Upper lobe of left lung (tissue), 6 donors: ENCODE results near the gene PLCXD1. TPM values are rescaled to one million over a fixed set of nuclear protein-coding genes. Genes with fewer than 3 reads are reported as not detected.
"Not testable (repeated sequence)": the region's sequence is repeated elsewhere in the genome, so short reads cannot be mapped to it uniquely, and the experiment has no call there.

Source experiments
- ATAC-seq, 2 donors: fragments of 200-7000 bp; cut with Tn5 transposase; one replicate each; pipeline ENCODE4 v1.9.1; 2022; ENCODE audit warnings: mild to moderate bottlenecking in 2 of 2, moderate library complexity in 2 of 2; ENCODE audit not compliant: low FRiP score in 2 of 2
- DNase-seq, 2 donors: peaks; one replicate each; pipeline ENCODE4 v3.0.0-alpha.2; 2019 to 2020
- H3K27ac ChIP-seq, 4 donors: fragments of 200-600 bp; sonication (generic); one replicate each; pipeline ENCODE4 v1.5.1; 2016 to 2019
- H3K27me3 ChIP-seq, 4 donors: fragments of 200-600 bp; sonication (generic); one replicate each; pipeline ENCODE4 v1.5.1; 2017 to 2019
- H3K36me3 ChIP-seq, 4 donors: fragments of 200-600 bp; sonication (generic); one replicate each; pipeline ENCODE4 v1.5.1; 2016 to 2019
- H3K4me1 ChIP-seq, 4 donors: fragments of 200-600 bp; sonication (generic); one replicate each; pipeline ENCODE4 v1.5.1; 2018 to 2019
- H3K4me3 ChIP-seq, 4 donors: fragments of 200-600 bp; sonication (generic); one replicate each; pipeline ENCODE4 v1.5.1; 2017 to 2019; ENCODE audit warnings: mild to moderate bottlenecking in 2 of 4, moderate library complexity in 1 of 4
- H3K9me3 ChIP-seq, 4 donors: fragments of 200-600 bp; sonication (generic); one replicate each; pipeline ENCODE4 v1.5.1; 2018 to 2019
- CTCF ChIP-seq, 6 experiments: fragments of 450-650 bp in 4 of 6; fragments of 200-600 bp in 2 of 6; sonication (generic) in 2 of 6; IDR thresholded peaks; one replicate each; pipeline ENCODE4 v1.5.1; 2016 to 2019; ENCODE audit warnings: antibody characterized with exemption in 6 of 6
- EP300 ChIP-seq, 4 donors: sonication (generic); formaldehyde crosslinking; IDR thresholded peaks; one replicate each; pipeline ENCODE4 v1.5.1; 2017; ENCODE audit warnings: antibody characterized with exemption in 4 of 4, control low read depth in 2 of 4
- POLR2A ChIP-seq, 4 donors: fragments of 450-650 bp; IDR thresholded peaks; one replicate each; pipeline ENCODE4 v1.5.1; 2016 to 2017; ENCODE audit warnings: antibody characterized with exemption in 4 of 4, mild to moderate bottlenecking in 2 of 4
- POLR2AphosphoS5 ChIP-seq, 2 donors: sonication (generic); formaldehyde crosslinking; IDR thresholded peaks; one replicate each; pipeline ENCODE4 v1.5.1; 2017; ENCODE audit warnings: antibody characterized with exemption in 2 of 2
- WGBS, 2 donors: methylation state at CpG; one replicate each; pipeline ENCODE4 v1.1.5; 2017 to 2018; 5-methylcytosine and 5-hydroxymethylcytosine counted together
- total RNA-seq, 6 donors: library from RNA; depleted of rRNA in 4 of 6; stranded (reverse); fragments of >200 nt in 4 of 6; gene quantifications; one replicate each; pipeline versions ENCODE4 v1.1.0 to v1.2.1, GENCODE V29; 2016 to 2021
- donor health status: DM: no; HTN: no; CAD: no; lungs with moderate emphysema.
- donor health status: DM: no; HTN: yes; CAD: no; lungs with severe emphysema.

Gene PLCXD1
- total RNA-seq, result 10 to 100 TPM in 5 of 6 donors, 1 to 10 TPM in 1; 7.8 to 75.4 (median 19.2) TPM

DNA sequence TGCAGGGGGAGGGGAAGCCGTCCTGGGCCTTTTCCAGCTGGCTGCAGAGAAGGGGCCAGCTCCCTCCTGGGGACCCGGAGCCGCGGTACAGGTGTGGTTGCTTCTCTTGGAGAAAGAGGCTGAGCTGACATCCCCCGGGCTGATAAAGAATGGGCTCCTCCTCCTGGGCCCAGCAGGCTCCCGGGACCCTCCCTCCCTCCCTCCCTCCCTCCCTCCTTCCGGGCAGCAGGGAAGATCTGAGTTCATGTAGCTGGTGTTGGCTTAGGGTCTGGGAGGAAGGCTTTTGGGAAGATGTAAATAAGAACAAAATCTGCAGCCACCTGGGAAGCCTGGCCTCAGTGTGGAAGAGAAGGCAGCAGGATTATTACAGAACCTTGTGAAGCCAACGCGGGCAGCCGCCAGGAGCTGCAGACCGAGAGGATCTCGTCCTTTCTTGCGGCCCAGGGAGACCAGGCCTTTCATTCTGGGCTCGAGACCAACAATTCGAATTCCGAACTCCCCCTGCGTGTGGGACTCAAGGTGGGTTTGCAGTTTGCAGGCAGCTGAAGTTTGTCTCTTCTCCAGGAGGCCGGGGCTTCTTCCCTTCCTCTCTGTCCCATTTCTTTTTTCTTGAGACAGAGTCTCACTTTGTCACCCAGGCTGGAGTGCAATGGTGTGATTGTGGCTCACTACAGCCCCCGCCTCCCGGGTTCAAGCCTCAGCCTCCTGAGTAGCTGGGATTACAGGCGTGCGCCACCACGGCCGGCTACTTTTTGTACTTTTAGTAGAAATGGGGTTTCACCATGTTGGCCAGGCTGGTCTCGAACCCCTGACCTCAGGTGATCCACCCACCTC, at the start of gene PLCXD1:
PLCXD1 (plus strand) TSS at position 216 of the 834 bp plus-strand sequence. CDS start 2,807 bp downstream, outside the sequence.
- WGBS, 2 donors, result 51 to 56% methylated on average over 20 to 25 of the region's 25 CpGs
- peaks cover 9 to 20% (median 17%) of the 10 kb centered on the region in 4 donors for H3K4me1 ChIP-seq
- TF ChIP-seq POLR2AphosphoS5 (IDR thresholded peaks at IDR 0.05), result no peak
- no peak for TF ChIP-seq CTCF (IDR thresholded peaks at IDR 0.05)
- TF ChIP-seq POLR2A (IDR thresholded peaks at IDR 0.05), result no peak
- TF ChIP-seq EP300 (IDR thresholded peaks at IDR 0.05), result no peak
- DNase-seq (no peak), ATAC-seq (no peak)
- H3K27ac ChIP-seq, result no peak within 1 kb of the TSS
- H3K27me3 ChIP-seq, result no peaks in the 10 kb centered on the region
- H3K36me3 ChIP-seq, result peaks cover 0 to 4% (median 0%) of the 10 kb centered on the region in 4 donors
- no peaks in the 10 kb centered on the region for H3K9me3 ChIP-seq
- H3K4me3 ChIP-seq, result peak within 1 kb of the TSS in 3 of 4 donors; percentile 12 to 31 (median 27)

DNA sequence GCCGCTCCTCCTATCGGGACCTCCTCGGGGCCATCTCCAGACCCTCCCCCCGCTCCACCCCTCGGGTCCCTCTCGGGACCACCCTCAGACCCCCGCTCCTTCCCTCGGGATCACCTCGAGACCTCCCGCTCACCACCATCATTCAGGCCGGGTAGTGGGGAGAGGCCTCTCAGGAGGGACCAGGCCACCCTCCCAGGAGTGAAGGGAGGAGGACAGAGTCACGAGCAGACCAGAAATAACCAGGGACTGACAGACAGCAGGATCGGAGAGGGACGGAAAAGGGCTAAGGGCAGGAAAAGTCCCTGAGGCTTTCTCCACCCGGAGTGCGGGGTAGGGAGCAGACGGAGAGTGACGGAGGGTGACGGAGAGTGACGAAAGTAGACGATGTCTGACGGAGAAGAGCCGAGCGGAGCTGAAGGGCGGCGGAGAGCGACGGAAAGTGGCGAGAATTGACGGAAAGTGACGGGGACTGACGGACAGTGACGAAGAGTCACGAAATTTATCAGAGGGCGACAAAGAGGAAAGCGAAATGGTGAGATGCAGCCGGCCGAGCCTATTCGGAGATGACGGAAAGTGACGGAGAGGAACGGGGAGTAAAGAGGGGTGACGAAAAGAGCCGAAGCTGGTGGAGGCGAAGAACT, 49.4 kb upstream of the PLCXD1 start:
- H3K36me3 ChIP-seq, H3K4me1 ChIP-seq, H3K27ac ChIP-seq, H3K27me3 ChIP-seq, H3K9me3 ChIP-seq, DNase-seq, H3K4me3 ChIP-seq: not testable (repeated sequence)
- ATAC-seq, result peak; percentile 90 to 97
- no CpG with 5 or more reads among the region's 45 CpGs for WGBS, 2 donors

- H3K4me1 ChIP-seq, H3K36me3 ChIP-seq, H3K27me3 ChIP-seq, H3K27ac ChIP-seq, H3K4me3 ChIP-seq, DNase-seq, H3K9me3 ChIP-seq: not testable (repeated sequence)
- ATAC-seq, result peak in 1 of 2 donors; percentile 67
- WGBS, 2 donors, result no CpG with 5 or more reads among the region's 42 CpGs
These were observed 48.9 kb upstream of the PLCXD1 start for GRCh38 chrX:232278-232655.

GRCh38 chrX:236201-236600, 45.0 kb upstream of the PLCXD1 start:
- no CpG with 5 or more reads among the region's 6 CpGs for WGBS, 2 donors
- ATAC-seq, H3K9me3 ChIP-seq, H3K27ac ChIP-seq, DNase-seq, H3K27me3 ChIP-seq, H3K36me3 ChIP-seq, H3K4me3 ChIP-seq, H3K4me1 ChIP-seq: not testable (repeated sequence)

- ATAC-seq, result no peak
- no peak overlapping the region for H3K4me3 ChIP-seq
- H3K27ac ChIP-seq, result no peak overlapping the region
- DNase-seq, result no peak
- H3K36me3 ChIP-seq, result no peaks in the 10 kb centered on the region
- WGBS, 2 donors, result 94 to 96% methylated on average over 7 of the region's 14 CpGs
- no peaks in the 10 kb centered on the region for H3K4me1 ChIP-seq
- no peaks in the 10 kb centered on the region for H3K9me3 ChIP-seq
- TF ChIP-seq CTCF (IDR thresholded peaks at IDR 0.05) (no peak), POLR2AphosphoS5 (IDR thresholded peaks at IDR 0.05) (no peak), EP300 (IDR thresholded peaks at IDR 0.05) (no peak), POLR2A (IDR thresholded peaks at IDR 0.05) (no peak)
- no peaks in the 10 kb centered on the region for H3K27me3 ChIP-seq
These were observed 30.2 kb upstream of the PLCXD1 start for GRCh38 chrX:250965-251364.

DNA sequence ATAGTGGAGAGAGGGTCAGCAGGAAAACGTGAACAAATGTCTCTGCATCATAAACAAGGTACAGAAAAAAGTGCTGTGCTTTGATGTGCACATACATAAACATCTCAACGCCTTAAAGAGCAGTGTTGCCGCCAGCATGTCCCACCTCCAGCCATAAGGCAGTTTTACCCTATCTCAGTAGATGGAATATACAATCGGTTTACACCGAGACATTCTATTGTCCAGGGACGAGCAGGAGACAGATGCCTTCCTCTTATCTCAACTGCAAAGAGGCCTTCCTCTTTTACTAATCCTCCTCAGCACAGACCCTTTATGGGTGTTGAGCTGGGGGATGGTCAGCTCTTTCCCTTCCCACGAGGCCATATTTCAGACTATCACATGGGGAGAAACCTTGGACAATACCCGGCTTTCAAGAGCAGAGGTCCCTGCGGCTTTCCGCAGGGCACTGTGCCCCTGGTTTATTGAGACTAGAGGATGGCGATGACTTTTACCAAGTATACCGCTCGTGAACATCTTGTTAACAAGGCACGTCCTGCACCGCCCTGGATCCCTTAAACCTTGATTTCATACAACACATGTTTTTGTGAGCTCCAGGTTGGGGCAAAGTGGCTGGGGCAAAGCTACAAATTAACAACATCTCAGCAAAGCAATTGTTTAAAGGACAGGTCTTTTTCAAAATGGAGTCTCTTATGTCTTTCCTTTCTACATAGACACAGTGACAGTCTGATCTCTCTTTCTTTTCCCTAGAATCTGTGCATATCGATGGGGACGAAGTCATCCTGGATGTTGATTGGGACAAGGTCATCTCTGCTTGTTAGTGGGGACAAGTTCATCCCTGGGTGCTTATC, 29.6 kb upstream of the PLCXD1 start:
- ATAC-seq, H3K9me3 ChIP-seq, H3K4me1 ChIP-seq, H3K4me3 ChIP-seq, H3K27me3 ChIP-seq, H3K36me3 ChIP-seq, H3K27ac ChIP-seq, DNase-seq: not testable (repeated sequence)
- 71 to 74% methylated on average over 17 of the region's 17 CpGs for WGBS, 2 donors
